Measurements from ENCODE around the gene INMT. TPM values are rescaled to one million over a fixed set of nuclear protein-coding genes. Genes with fewer than 3 reads are reported as not detected.

The INMT gene
- total and polyA plus RNA-seq, 2 of the 8 experiments (the other 6 are each of a cell fraction or from before 2014, with no cell fraction given): 0.60 to 0.94 TPM

DNA sequence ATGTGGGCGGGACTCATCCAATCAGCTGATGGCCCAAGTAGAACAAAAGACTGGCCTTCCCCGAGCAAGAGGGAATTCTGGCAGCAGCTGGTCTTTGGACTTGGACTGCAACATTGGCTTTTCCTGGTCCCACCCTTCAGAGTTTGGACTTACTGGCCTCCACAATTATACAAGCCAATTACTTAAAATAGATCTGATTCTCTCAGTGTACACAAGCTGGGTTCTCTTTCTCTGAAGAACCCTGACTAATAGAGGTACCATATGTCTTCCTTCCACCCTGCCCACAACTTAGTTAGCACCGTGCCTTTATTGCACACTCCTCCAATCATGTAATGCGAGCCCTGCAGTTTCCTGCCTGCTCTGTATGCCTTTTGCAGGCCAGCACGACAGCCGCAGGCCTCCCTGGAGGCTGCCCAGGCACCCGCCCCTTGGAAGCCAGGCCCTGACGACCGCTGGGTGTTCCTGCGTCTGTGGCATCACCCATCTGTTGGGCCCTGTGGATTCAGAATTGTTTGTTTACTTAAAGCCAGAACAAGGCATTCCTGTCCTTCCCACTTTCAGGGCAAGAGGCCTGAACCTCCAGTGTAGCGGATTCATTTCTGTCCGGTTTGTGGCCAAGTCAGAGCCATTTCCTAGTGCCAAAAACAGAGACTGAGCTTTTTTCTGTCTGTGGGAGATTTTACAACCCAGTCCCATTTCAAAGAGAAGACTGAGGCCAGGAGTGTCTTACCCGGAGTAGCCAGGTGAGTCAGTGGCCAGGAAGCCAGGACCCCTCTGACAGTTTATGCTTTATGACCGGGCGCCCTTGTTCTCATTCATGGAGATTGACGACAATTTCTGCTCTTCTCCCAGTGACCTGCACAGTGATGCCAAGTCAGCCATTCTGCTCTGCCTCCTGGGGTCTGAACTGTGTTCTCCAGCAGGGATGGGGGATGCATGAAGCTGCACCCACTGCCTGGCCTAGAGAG lies 968 bp upstream of the INMT start:
- Histone ChIP-seq H3K4ac (replicated peaks; ENCODE audit: insufficient read length, low read depth, low read length) (no peak overlapping the region), H3K23ac (ENCODE audit: insufficient read length) (no peak overlapping the region), H3K36me3 (ENCODE audit: control insufficient read depth in 2 of 4, insufficient read depth in 4 of 4, low read length in 3 of 4) (no peaks in the 10 kb centered on the region), H3K14ac (ENCODE audit: insufficient read length) (no peak overlapping the region), H2BK15ac (ENCODE audit: low read length) (no peak overlapping the region), H3K4me1 (replicated peaks in 1 of 4; ENCODE audit: control insufficient read depth in 3 of 4, insufficient read depth in 4 of 4, low read length in 3 of 4) (no peaks in the 10 kb centered on the region; a peak in 1 of 7 replicates), H2BK5ac (ENCODE audit: low read depth, low read length) (no peak overlapping the region), H3K4me3 (ENCODE audit: extremely low read depth in 1 of 4, insufficient read depth in 2 of 4, low read depth in 3 of 4, low read length in 4 of 4) (no peak overlapping the region), H3K9me3 (ENCODE audit: insufficient read depth in 2 of 2, low read depth in 1 of 2, low read length in 1 of 2) (no peaks in the 10 kb centered on the region; a peak in 1 of 4 replicates), H3K79me2 (ENCODE audit: control insufficient read depth in 1 of 2, insufficient read depth in 2 of 2, low read length in 2 of 2) (no peaks in the 10 kb centered on the region), H3K27ac (ENCODE audit: low read depth, low read length) (no peak overlapping the region), H2AFZ (ENCODE audit: low read length) (no peak overlapping the region), H3K23me2 (ENCODE audit: low read depth, low read length) (peaks cover 6% of the 10 kb centered on the region; the same call in 1 of the 2 replicates), H2BK20ac (ENCODE audit: low read length) (no peak overlapping the region), H3K79me1 (ENCODE audit: low read depth, low read length) (no peaks in the 10 kb centered on the region), H2AK5ac (ENCODE audit: low read depth, low read length) (no peak overlapping the region), H4K91ac (replicated peaks; ENCODE audit: insufficient read length, low read length) (no peak overlapping the region), H2BK12ac (ENCODE audit: low read depth, low read length) (no peak overlapping the region), H3K27me3 (replicated peaks in 1 of 4; ENCODE audit: control insufficient read depth in 3 of 4, extremely low read depth in 1 of 4, insufficient read depth in 3 of 4, low read length in 3 of 4) (no peaks in the 10 kb centered on the region; a peak in 1 of 7 replicates), H4K20me1 (replicated peaks in 1 of 2; ENCODE audit: control insufficient read depth in 1 of 2, insufficient read depth in 2 of 2, low read length in 2 of 2) (peaks cover 0 to 5% of the 10 kb centered on the region in 2 experiments), H3K56ac (replicated peaks; ENCODE audit: insufficient read length, low read depth, low read length) (no peak overlapping the region), H3K9ac (replicated peaks in 1 of 4; ENCODE audit: extremely low read depth in 1 of 4, low read depth in 3 of 4, low read length in 3 of 4) (no peak overlapping the region), H3K4me2 (ENCODE audit: insufficient read depth in 1 of 2, low read depth in 2 of 2, low read length in 2 of 2) (no peak overlapping the region), H4K8ac (ENCODE audit: extremely low read depth, insufficient read depth, low read length) (no peak overlapping the region), H3K18ac (ENCODE audit: extremely low read depth, low read length) (no peak overlapping the region), H4K5ac (ENCODE audit: insufficient read length, low read depth, low read length) (no peak overlapping the region), H2BK120ac (replicated peaks; ENCODE audit: low read depth, low read length) (no peak overlapping the region)
- CTCF ChIA-PET (ENCODE audit: partially characterized antibody): interaction anchor here (1.1 to 4.0 kb wide), 5 partner anchors 9 to 40 kb away, joined by 3 to 21 read pairs (median 3); no protein-coding TSS in a partner anchor
- DNase-seq (ENCODE audit: low read depth in 1 of 2, low spot score in 2 of 2) (no peak), FAIRE-seq (no peak)
- TF ChIP-seq EGR1 (IDR thresholded peaks at IDR 0.05; ENCODE audit: borderline replicate concordance, low read depth, low read length) (no peak), BRCA1 (IDR thresholded peaks at IDR 0.05; ENCODE audit: low read depth, low read length) (no peak), MAFK (IDR thresholded peaks at IDR 0.05; ENCODE audit: low read depth, low read length) (no peak), GTF2F1 (IDR thresholded peaks at IDR 0.05; ENCODE audit: borderline replicate concordance, low read depth, low read length) (no peak), TAF7 (optimal IDR thresholded peaks at IDR 0.05; ENCODE audit: borderline replicate concordance, low read depth, low read length) (no peak), SRF (IDR thresholded peaks at IDR 0.05; ENCODE audit: low read depth, low read length) (no peak)
- WGBS, 2 experiments (ENCODE audit: extremely low coverage in 1 of 2, insufficient coverage in 1 of 2, insufficient read length in 1 of 2, insufficient replicate concordance in 2 of 2, low coverage in 1 of 2, low lambda C conversion rate in 2 of 2, missing lambda C conversion rate in 1 of 2): 84% methylated on average over 16 of the region's 16 CpGs; no CpG with 5 or more reads in 1 of the 2 experiments
- POLR2A ChIA-PET (ENCODE audit: partially characterized antibody): interaction anchor here (0.8 to 0.9 kb wide), 2 partner anchors 13 to 20 kb away, joined by 3 read pairs; partner anchors contain the start of gene MINDY4
